Cardiac muscle cell (in vitro differentiated cells and primary cell): ENCODE results near the gene TMEM147. TPM values are rescaled to one million over a fixed set of nuclear protein-coding genes. Genes with fewer than 3 reads are reported as not detected.
A peak's percentile ranks its signal among the peaks of the same experiment; 100 is the strongest.

Experiments
- DNase-seq, 2 donors: peaks; one replicate each; pipeline versions ENCODE4 v3.0.0 to v3.0.0-alpha.2; 2010 to 2017; ENCODE audit warnings: low read depth in 1 of 2, low spot score in 1 of 2
- H3K27ac ChIP-seq: fragments of 200-600 bp; sonication (generic); 2 replicates; pipeline ENCODE4 v1.5.1; 2016
- H3K27me3 ChIP-seq: fragments of 200-600 bp; sonication (generic); 2 replicates; pipeline ENCODE4 v1.6.0; 2016; ENCODE audit warnings: control low read depth
- H3K36me3 ChIP-seq: fragments of 200-600 bp; sonication (generic); 2 replicates; pipeline ENCODE4 v1.5.1; 2016; ENCODE audit warnings: control low read depth
- H3K4me1 ChIP-seq: fragments of 200-600 bp; sonication (generic); 2 replicates; pipeline ENCODE4 v1.8.1; 2017; ENCODE audit warnings: low read depth, mild to moderate bottlenecking, mixed run types
- H3K4me3 ChIP-seq: fragments of 200-600 bp; sonication (generic); 2 replicates; pipeline ENCODE4 v1.5.1; 2016; ENCODE audit warnings: mild to moderate bottlenecking
- H3K9me3 ChIP-seq: fragments of 200-600 bp; sonication (generic); 2 replicates; pipeline ENCODE4 v1.5.1; 2017; ENCODE audit warnings: low read depth, mild to moderate bottlenecking, control low read depth
- polyA plus RNA-seq: library from polyadenylated mRNA; unstranded; fragments of >200 nt; fragmentation: Nextera tagmentation; extraction: Ambion mirVana; gene quantifications from 2 replicates; pipeline ENCODE4 v1.2.1, GENCODE V29; 2016
- total RNA-seq: library from RNA; depleted of rRNA; stranded (reverse); fragments of >200 nt; gene quantifications from 2 replicates; pipeline ENCODE4 v1.2.3, GENCODE V29; 2016
- TF ChIP-seq, protein P1 (sequence below): IDR thresholded peaks from 2 replicates; pipeline ENCODE4 v1.5.1; 2012; ENCODE audit warnings: low read depth, mild to moderate bottlenecking, low read length

Gene TMEM147
- total and polyA plus RNA-seq, 2 experiments from 2014 or later, result 95.9 to 260 TPM

GRCh38 chr19:35513628-35514281 lies 31.7 kb upstream of the TMEM147 start, which contains the start of gene DMKN:
Gene DMKN (minus strand): TSS chr19:35513649. CDS start chr19:35513475, 174 bp downstream.
- Histone ChIP-seq H3K36me3 (no peaks in the 10 kb centered on the region), H3K4me3 (no peak within 1 kb of the TSS), H3K9me3 (no peaks in the 10 kb centered on the region), H3K27ac (no peak within 1 kb of the TSS), H3K4me1 (peaks cover 10% of the 10 kb centered on the region), H3K27me3 (peaks cover 5% of the 10 kb centered on the region)
- DNase-seq, result peak; percentile 31 to 76
- TF ChIP-seq, protein P1, sequence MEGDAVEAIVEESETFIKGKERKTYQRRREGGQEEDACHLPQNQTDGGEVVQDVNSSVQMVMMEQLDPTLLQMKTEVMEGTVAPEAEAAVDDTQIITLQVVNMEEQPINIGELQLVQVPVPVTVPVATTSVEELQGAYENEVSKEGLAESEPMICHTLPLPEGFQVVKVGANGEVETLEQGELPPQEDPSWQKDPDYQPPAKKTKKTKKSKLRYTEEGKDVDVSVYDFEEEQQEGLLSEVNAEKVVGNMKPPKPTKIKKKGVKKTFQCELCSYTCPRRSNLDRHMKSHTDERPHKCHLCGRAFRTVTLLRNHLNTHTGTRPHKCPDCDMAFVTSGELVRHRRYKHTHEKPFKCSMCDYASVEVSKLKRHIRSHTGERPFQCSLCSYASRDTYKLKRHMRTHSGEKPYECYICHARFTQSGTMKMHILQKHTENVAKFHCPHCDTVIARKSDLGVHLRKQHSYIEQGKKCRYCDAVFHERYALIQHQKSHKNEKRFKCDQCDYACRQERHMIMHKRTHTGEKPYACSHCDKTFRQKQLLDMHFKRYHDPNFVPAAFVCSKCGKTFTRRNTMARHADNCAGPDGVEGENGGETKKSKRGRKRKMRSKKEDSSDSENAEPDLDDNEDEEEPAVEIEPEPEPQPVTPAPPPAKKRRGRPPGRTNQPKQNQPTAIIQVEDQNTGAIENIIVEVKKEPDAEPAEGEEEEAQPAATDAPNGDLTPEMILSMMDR, result no peak

GRCh38 chr19:35514282-35514809 lies 31.1 kb upstream of the TMEM147 start:
- DNase-seq, result peak; percentile 10 to 72
- Histone ChIP-seq H3K27ac (no peak overlapping the region), H3K4me1 (peaks cover 6% of the 10 kb centered on the region), H3K9me3 (no peaks in the 10 kb centered on the region), H3K27me3 (peaks cover 5% of the 10 kb centered on the region), H3K36me3 (no peaks in the 10 kb centered on the region), H3K4me3 (no peak overlapping the region)
- TF ChIP-seq, protein P1, result no peak

DNA sequence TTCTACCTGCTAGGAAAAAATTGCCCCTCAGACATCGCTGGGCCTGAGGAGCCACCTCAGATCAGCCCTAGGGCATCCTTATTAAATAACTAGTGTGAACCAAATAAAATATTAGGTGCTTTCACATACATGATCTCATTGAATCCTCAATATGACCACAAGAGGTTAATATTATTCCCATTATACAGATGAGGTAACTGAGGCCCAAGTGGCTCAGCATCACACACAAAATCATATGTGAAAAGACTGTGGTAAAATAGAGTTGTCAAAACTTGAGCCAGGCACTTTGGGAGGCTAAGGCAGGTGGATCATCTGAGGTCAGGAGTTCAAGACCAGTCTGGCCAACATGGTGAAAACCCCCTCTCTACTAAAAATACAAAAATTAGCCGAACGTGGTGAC lies 29.1 kb upstream of the TMEM147 start:
- no peak for DNase-seq
- H3K36me3 ChIP-seq, result no peaks in the 10 kb centered on the region
- H3K9me3 ChIP-seq, result no peaks in the 10 kb centered on the region
- no peak overlapping the region for H3K27ac ChIP-seq
- H3K27me3 ChIP-seq, result peaks cover 5% of the 10 kb centered on the region
- TF ChIP-seq, protein P1, result no peak
- peaks cover 6% of the 10 kb centered on the region for H3K4me1 ChIP-seq
- no peak overlapping the region for H3K4me3 ChIP-seq

DNA sequence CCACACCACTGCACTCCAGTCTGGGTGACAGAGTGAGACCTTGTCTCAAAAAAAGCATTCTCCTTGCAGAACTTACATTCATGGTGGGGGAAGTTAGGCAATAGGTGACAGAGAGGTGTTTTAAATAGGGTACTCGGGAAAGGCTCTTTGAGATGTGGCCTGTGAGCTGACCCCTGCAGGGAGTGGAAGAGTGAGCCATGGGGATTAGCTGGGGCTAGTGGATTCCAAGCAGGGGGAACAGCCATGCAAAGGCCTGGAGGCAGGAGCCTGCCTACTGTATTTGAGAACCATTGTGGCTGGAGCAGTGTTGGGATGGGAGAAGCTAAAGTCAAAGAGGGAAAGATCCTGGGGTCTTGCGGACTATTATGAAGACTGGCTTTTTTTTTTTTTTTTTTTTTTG lies 28.1 kb upstream of the TMEM147 start:
- DNase-seq, result no peak
- no peaks in the 10 kb centered on the region for H3K9me3 ChIP-seq
- peaks cover 5% of the 10 kb centered on the region for H3K27me3 ChIP-seq
- TF ChIP-seq, protein P1, result no peak
- H3K4me3 ChIP-seq, result no peak overlapping the region
- no peak overlapping the region for H3K27ac ChIP-seq
- peaks cover 6% of the 10 kb centered on the region for H3K4me1 ChIP-seq
- H3K36me3 ChIP-seq, result no peaks in the 10 kb centered on the region

DNA sequence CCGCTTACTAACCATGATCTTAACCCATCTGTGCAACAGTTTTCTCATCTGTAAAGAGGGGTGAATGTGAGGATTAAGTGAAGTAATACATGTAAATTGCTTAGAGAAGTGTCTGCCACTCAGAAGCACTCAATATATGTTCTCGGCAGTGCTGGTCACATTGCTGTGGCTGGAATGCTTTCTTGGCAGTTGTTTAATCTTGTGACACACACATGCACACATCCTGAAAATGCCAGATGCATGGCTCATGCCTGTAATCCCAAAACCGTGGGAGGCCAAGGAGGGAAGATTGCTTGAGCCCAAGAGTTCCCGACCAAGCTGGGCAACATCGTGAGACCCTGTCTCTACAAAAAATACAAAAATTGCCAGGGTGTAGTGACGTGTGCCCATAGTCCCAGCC lies 27.1 kb upstream of the TMEM147 start:
- peaks cover 6% of the 10 kb centered on the region for H3K4me1 ChIP-seq
- H3K27ac ChIP-seq, result no peak overlapping the region
- H3K4me3 ChIP-seq, result no peak overlapping the region
- no peaks in the 10 kb centered on the region for H3K36me3 ChIP-seq
- TF ChIP-seq, protein P1, result no peak
- H3K27me3 ChIP-seq, result no peaks in the 10 kb centered on the region
- DNase-seq, result peak in 1 of 2 donors; percentile 98
- no peaks in the 10 kb centered on the region for H3K9me3 ChIP-seq
